Fibroblast of skin of left quadriceps (primary cell): ENCODE results near the gene CT45A5.
"Not testable (repeated sequence)": the region's sequence is repeated elsewhere in the genome, so short reads cannot be mapped to it uniquely, and the experiment has no call there.

ENCODE experiments used
- DNase-seq, 2 experiments: peaks; one replicate each; pipeline ENCODE4 v3.0.0-alpha.2; 2013; ENCODE audit warnings: low read depth in 2 of 2

Gene CT45A5, protein sequence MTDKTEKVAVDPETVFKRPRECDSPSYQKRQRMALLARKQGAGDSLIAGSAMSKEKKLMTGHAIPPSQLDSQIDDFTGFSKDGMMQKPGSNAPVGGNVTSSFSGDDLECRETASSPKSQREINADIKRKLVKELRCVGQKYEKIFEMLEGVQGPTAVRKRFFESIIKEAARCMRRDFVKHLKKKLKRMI

DNA sequence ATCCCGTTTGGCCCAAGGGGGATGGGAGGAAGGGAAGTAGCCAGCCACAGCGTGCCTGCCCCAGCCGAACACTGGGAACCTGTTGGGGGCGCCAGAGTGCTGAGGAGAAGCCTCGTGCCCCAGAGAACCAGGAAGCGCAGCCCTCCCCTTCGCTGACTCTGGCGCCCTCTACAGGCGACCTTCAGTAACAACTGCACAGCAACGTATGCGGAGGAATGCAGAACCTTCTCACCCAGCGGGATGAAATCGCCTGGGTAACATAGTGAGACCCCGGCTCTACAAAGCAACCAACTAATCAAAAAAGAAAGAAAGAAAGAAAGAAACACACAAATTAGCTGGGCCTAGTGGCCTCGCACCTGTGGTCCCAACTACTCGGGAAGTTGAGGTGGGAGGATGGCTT lies at the start of gene CT45A5:
CT45A5 (minus strand) TSS at position 101 of the 400 bp plus-strand sequence. CDS start 3,774 bp downstream, outside the sequence.
- DNase-seq: not testable (repeated sequence)

DNA sequence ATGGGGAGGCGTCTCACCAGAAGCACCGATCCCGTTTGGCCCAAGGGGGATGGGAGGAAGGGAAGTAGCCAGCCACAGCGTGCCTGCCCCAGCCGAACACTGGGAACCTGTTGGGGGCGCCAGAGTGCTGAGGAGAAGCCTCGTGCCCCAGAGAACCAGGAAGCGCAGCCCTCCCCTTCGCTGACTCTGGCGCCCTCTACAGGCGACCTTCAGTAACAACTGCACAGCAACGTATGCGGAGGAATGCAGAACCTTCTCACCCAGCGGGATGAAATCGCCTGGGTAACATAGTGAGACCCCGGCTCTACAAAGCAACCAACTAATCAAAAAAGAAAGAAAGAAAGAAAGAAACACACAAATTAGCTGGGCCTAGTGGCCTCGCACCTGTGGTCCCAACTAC lies 34.6 kb upstream of the CT45A5 start, which contains the start of gene CT45A2:
CT45A2 (minus strand) TSS at position 101 of the 400 bp plus-strand sequence. CDS start 3,747 bp downstream, outside the sequence.
- not testable (repeated sequence) for DNase-seq

DNA sequence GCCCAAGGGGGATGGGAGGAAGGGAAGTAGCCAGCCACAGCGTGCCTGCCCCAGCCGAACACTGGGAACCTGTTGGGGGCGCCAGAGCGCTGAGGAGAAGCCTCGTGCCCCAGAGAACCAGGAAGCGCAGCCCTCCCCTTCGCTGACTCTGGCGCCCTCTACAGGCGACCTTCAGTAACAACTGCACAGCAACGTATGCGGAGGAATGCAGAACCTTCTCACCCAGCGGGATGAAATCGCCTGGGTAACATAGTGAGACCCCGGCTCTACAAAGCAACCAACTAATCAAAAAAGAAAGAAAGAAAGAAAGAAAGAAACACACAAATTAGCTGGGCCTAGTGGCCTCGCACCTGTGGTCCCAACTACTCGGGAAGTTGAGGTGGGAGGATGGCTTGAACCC lies 17.4 kb upstream of the CT45A5 start, which contains the start of gene CT45A6:
CT45A6 (minus strand) TSS at position 101 of the 400 bp plus-strand sequence. CDS start 3,794 bp downstream, outside the sequence.
- DNase-seq: not testable (repeated sequence)

DNA sequence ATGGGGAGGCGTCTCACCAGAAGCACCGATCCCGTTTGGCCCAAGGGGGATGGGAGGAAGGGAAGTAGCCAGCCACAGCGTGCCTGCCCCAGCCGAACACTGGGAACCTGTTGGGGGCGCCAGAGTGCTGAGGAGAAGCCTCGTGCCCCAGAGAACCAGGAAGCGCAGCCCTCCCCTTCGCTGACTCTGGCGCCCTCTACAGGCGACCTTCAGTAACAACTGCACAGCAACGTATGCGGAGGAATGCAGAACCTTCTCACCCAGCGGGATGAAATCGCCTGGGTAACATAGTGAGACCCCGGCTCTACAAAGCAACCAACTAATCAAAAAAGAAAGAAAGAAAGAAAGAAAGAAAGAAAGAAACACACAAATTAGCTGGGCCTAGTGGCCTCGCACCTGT lies 17.2 kb downstream of the CT45A5 start, which contains the start of gene CT45A3:
CT45A3 (minus strand) TSS at position 101 of the 400 bp plus-strand sequence. CDS start 3,747 bp downstream, outside the sequence.
- DNase-seq: not testable (repeated sequence)

DNA sequence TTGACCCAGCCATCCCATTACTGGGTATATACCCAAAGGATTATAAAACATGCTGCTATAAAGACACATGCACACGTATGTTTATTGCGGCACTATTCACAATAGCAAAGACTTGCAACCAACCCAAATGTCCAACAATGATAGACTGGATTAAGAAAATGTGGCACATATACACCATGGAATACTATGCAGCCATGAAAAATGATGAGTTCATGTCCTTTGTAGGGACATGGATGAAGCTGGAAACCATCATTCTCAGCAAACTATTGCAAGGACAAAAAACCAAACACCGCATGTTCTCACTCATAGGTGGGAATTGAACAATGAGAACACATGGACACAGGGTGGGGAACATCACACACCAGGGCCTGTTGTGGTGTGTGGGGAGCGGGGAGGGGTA lies 40.6 kb downstream of the CT45A5 start:
- not testable (repeated sequence) for DNase-seq

DNA sequence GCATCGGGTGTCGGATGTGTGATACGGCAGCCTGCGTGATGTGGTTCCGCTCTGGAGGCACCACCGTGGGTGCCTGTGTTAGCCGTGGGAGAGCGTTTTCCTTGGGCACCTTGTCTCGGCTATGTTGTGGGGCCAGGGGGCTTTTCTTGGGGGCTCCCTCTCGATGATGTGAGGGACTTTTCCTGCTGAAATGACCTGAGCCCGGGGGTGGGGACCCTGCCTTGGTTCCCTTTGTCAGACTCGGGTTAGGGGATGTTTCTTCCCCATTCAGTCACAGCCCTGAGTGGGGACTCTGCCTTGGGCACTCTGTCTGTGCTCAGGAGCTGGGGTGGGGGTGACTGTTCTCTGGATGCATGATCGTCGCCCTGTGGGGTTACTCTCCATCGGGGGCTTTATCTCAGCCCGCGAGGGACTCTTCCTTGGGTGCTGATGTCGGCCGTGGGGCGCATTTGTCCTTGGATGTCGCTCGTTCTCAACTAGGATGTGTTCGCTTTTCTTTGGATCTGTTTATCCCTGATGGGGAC lies 44.0 kb downstream of the CT45A5 start:
- no peak for DNase-seq

DNA sequence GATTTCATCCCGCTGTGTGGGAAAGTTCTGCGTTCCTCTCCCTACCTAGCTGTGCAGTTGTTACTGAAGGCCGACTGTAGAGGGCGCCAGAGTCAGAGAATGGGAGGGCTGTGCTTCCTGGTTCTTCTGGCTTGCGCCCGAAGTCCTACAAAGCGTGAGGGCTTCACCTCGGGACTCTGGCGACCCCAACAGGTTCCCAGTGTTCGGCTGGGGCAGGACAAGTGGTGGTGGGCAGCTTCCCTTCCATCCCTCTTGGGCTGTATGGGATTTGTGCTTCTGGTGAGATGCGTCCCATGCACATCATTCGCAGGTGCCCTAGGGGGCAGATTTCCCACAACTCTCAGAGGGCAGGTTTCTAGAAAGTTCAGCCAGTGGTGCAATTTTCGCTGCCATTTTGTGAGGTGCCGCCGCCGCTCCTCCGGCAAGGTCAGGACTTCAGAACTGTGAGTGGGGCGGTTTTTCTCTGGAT lies 44.6 kb downstream of the CT45A5 start:
- no peak for DNase-seq

DNA sequence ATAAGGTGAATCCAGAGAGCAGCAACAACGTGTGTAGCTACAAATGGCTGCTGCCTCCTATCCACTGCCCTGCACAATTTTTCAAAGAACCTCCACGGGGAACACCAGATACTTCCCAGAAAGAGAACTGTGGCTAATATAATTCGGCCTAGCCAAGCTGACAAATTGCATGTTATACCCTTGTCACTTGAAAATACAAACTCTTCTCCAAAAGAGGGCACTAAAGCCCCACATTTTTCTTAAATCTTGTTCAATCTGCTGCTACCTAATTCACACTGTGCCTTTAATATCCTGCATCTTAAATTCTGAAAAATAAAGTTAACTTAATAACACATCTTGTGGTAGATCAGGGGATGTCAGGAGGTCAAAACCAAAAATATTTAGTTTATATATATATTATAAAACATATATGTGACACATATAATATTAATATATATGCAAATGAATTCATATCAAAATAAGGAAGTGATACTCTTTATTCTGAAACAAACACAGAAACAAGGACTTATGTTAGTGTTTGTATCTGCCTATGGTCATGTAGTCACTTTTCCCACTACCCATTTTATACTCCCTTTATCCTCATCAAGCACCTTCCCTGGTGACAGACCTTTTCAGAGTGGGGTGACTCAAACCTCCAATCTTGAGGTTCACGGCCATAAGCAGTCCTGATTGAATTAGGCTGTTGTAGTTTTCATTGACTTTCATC lies 47.8 kb downstream of the CT45A5 start:
- DNase-seq: no peak

DNA sequence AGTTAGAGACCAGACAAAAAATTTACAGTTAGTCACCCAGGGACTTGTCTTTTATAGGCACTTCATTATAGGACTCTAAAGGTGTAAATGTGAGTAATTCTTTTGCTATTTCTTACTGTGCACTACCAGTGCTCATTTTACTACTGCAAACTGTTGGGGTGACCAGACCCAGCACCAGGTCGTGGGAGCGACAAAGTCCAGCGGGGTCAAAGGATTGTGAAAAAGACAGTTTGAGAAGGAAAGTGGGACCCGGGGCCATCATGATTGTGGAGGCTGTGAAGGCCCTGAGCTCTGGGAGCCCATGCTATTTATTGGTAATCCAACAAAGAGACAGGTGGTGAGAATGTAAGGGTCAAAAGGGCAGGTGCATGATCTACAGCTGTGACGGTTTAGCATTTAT lies 50.6 kb downstream of the CT45A5 start:
- DNase-seq: not testable (repeated sequence)
